Brain pericyte (primary cell): ENCODE results near the gene LIMD2.

Experiments used
- DNase-seq: peaks from one replicate; pipeline ENCODE4 v3.0.0-alpha.2; 2012; ENCODE audit warnings: low read depth, low spot score

LIMD2 gene

DNA sequence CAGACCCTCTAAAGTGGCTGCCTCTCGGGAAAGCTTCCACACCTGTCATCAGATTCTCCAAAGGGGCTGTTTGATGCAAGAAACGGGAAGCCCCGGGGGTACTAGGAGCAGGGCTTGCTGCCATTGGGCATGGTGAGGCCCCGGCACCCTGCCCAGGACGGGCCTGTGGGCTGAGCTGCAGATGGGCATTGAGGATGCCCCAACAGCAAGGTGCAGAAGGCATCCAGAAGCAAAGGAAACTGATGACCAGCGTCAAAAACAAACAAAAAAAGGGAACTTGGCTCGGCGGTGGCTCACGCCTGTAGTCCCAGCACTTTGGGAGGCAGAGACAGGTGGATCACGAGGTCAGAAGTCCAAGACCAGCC lies 1.5 kb upstream of the LIMD2 start:
- no peak for DNase-seq

- no peak for DNase-seq
Observed at GRCh38 chr17:63700528-63701455, 867 bp upstream of the LIMD2 start.

GRCh38 chr17:63698886-63699637 lies 863 bp downstream of the LIMD2 start:
- DNase-seq: no peak

DNA sequence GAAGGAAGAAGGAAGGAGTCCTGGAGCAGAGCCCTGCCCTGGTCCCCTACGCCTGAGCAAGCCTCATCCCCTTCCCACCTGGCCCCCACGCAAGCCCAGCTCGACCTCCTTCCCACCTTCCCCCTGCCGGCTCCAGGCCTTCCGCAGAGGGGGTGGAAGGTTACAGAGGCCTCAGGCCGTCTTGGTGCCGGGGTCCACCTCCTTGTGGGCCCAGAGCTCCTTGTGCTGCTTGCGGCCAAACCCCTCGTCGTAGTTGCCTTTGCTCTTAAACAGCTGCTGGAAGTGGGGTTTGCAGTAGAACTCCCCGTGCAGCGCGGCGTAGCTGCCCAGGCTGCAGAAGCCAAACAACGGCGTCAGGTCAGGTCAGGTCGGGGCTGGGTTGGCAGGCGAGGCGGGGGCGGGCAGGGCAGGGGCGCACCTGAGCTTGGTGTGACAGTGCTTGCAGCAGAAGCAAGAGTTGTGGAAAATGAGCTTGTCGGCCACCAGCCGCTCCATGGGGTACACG lies 1.5 kb downstream of the LIMD2 start:
- no peak for DNase-seq

- no peak for DNase-seq
Observed at GRCh38 chr17:63697341-63698286, 2.3 kb downstream of the LIMD2 start.

- no peak for DNase-seq
Observed at GRCh38 chr17:63696381-63696961, 3.5 kb downstream of the LIMD2 start.

GRCh38 chr17:63695889-63696288 lies 4.0 kb downstream of the LIMD2 start:
- no peak for DNase-seq

DNA sequence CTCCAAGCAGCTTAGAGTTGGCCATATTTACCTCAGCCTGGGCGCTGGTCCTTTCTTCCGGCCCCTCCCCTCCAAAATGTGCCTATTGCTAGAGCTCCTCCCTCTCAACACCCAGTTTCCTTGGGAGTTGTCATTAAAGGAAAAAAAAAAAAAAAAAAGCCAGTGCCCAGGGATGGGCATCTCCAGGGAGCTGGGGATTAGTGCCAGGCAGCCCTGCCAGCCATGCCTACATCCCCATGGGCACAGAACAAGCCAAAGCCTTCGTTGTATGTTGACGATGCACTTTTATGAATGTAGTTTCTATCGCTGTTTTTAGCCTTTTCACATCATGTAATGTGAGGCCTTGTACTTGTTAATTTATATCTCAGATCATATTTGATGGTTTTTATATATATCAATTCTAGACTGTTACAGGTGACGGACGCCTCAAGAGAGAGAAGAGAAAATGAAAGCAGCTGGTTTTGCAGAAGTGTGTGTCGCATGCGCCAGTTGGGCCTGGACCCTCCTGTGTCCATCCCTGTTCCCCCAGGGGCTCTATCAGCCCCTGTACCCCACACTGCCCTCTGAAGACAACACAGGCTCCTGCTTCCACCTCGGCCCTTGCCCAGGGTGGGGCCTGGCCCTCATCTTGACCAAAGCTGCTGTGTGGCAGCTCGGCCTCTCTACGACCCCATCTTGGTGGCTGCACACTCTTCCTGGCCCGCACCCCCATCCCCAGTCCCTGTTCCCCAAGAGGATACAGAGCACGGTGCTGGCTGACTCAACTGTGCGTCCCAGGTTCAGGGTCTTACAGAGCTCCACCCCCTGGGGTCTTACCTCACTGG lies 4.8 kb downstream of the LIMD2 start:
- no peak for DNase-seq

DNA sequence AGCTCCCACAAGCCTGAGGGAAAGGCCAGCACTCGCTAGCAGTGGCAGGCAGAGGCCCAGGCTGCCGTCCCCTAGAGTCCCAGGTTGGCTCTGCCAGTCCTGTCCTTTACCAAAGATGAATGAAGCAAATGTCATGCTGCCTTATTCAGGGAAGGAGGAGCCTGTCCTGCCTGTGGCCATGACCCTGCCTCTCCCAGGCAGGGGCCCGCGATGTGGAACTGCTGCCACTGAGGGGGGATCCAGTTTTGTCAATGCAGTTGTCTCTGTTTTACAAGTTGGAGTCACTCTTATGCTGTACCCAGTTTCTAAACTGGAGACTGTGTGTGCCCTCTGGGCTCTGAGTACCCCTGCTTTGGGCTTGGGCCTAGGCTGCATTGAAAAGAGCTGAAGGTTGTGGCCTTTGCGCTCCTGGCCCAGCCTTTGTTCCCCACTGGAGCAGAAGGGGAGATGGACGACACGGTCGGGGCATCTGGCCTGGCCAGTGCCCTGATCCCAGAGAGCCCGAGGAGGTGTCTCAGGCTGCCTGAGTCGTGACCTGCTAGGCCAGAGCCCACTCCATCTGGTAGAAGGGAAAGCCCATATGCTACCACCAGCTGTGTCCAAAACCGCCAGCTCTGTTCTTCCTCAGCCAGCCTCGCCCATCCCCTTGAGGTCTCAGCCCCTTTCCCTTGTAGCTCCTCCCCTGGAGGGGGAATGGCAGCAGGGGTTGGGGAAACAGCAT lies 5.5 kb downstream of the LIMD2 start:
- DNase-seq: no peak

DNA sequence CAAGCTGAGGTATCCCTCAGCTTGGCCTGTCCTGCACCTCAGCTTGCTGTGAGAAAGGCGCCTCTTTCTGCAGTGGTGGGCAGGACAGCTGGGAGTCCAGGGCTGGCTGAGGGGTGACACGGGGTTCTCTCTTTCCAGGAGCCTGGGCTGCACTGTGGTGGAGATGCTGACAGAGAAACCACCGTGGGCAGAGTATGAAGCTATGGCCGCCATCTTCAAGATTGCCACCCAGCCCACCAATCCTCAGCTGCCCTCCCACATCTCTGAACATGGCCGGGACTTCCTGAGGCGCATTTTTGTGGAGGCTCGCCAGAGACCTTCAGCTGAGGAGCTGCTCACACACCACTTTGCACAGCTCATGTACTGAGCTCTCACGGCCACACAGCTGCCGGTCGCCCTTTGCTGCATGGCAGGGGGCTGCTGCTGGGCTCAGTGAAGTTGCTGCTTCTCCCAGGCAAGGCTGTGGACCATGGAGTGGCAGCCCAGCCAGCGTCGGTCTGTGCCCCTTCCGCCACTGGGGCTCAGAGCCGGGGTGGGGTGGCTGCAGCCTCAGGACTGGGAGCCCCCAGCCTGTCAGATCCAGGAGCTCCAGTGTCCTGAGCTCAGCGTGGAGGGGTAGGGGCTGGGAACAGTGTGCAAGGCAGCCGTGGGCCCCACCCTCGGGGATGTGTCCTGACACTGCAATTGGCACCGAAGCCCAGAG lies 6.4 kb downstream of the LIMD2 start:
- no peak for DNase-seq

GRCh38 chr17:63692195-63692816 lies 7.6 kb downstream of the LIMD2 start:
- DNase-seq: no peak

DNA sequence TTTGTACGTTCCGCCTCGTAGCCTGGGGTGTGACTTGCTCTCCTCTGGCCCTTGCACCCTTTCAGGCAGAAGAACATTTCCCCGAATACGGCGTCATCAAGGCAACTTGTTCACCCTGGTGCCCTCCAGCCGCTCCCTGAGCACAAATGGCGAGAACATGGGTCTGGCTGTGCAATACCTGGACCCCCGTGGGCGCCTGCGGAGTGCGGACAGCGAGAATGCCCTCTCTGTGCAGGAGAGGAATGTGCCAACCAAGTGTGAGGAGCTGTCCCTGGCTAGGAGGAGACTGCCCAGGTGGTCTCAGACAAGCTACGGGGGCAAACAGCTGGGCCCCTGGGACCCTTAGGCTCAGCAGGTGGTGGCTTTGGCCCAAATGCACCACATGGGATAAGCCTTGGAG lies 10.4 kb downstream of the LIMD2 start:
- no peak for DNase-seq

DNA sequence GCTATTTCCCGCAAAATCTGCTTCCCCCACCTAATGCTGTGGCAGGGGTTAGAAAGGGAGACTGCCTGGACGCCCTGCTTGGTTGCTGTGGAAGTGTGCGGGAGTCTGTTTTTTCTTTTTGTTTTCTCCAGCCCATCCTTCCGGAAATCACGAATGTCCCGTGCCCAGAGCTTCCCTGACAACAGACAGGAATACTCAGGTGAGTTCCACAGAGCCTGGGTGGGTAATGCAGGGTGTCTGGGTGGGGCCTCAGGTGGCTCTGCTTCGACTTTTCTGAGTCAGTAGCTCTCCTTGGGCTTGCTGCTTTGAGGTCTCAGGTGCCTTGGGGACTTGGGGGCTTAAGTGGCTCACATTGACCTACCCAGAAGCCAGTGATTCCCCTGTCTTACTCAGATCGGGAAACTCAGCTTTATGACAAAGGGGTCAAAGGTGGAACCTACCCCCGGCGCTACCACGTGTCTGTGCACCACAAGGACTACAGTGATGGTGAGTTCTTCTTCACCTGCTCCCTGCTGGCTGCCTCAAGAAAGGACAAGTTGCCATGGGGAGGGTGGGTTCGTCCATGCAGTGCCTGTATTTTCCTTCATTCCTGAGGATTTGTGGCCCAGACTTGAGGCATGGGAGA lies 11.4 kb downstream of the LIMD2 start:
- DNase-seq: no peak

- no peak for DNase-seq
Observed at GRCh38 chr17:63686138-63686685, 13.7 kb downstream of the LIMD2 start.

DNA sequence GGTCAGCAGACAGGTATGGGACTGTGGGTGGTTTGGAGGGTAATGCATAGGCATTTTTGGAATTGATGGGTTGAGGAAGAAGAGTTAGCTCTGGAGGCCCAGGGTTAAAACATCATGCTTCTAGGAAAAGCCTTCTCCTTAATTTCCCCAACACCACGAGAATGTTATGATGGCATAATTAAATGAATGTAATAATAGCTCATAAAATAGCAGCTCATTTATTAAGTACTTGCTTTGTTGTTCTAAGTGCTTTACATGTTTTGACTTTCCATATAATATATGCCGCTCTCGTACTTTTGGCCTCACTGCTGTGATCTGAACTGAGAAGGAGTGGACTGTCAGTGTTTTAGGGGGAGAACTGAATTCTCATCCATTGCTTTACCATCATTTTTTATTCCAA lies 14.3 kb downstream of the LIMD2 start:
- DNase-seq: no peak

DNA sequence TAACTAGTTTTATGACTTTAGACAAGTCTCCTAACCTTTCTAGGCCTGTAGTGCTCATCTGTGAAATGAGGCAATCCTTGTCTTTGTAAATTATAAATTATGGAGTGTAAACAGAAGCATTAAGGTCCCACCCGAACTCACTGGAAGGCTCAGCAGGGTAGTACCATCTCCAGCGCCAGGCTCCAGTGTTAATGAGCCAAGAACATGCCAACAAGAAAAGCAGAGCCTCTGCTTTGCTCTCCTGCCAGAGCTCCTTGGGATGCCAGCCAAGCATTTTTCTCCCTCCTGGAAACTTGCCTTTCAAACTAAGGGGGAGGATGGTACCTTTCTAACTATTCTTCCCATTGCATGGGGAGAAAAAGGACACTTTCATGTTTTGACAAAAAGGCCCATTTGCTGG lies 14.9 kb downstream of the LIMD2 start:
- no peak for DNase-seq

GRCh38 chr17:63682981-63683380 lies 16.9 kb downstream of the LIMD2 start:
- DNase-seq: no peak

DNA sequence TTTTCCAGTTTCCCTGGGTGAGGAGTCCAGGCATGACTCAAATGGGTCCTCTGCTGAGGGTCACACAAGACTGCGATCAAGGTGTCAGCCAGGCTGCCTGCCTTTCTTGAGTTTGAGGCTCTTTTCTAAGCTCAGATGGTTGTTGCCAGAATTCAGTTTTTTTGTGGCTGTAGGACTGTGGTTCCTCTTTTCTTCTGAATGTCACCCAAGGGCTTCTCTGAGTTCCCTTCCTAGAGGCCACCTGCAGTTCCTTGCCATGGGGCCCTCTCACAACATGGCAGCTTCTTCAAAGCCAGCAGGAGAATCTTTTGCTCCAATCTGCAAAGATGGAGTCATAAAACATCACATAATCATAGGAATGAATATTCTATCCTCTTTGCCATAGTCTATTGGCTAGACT lies 17.5 kb downstream of the LIMD2 start:
- DNase-seq: no peak
